HG02588 (cell line): Measurements from ENCODE around the gene TRABD2B.

Source experiments
- ATAC-seq: cut with Tn5 transposase; IDR thresholded peaks from one replicate; pipeline ENCODE4 v1.9.1; 2021; ENCODE audit warnings: mild to moderate bottlenecking, moderate library complexity; ENCODE audit not compliant: unreplicated experiment

The TRABD2B gene

DNA sequence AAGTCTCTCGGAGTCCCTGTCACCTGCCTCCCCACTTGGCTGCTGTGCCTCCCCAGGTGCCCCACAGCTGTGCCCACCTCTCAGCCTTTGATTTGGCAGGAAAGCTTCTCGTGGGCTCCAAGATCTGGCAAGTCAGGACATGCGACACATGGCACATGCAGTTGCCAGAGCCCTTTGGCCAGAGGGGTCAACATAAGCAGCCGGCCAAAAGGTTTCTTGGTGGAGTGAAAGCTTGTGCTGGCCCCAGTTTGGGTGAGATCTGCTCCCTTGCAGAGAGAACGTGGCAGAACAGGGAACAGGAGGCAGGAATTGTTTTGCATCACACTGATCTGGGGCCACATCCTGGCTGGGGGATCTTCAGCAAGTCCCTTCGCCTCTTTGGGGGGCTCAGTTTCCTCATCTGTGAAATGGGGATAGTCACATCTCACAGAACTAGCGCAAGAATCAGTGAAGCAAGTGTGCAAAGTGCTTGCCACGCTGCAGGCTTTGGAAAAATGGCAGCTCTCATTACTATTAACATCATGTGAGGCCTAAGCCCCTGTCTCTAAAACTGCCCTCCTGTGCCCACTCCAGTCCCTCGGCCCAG lies 232.6 kb downstream of the TRABD2B start:
- no peak for ATAC-seq

DNA sequence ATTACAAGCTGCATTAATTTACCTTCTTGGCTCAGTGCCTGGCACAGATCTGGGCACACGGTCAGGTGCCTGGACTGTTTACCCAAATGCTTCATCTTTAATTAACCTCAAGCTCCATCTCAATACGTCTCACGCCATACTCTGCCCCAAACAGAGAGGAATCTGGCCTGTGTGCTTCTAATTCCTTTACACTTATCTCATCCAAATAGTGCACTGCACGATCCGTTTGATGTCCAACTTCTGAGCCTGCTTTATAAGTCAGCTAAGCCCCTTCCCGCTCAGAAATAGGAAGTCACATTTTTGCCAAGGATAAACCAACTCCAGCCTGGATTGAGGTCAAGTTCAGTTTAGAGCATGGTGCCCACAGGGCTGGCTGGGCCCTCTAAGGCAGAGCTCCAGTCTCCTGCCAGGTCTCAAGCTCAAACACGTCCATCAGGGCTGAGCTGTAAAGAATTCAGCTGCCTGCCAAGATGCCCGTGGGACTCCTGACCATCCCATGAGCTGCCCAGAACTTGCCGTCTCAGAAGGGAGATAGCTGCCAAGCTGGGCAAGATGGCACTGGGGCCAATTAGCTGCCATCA lies 233.5 kb downstream of the TRABD2B start:
- no peak for ATAC-seq

- no peak for ATAC-seq
Observed at GRCh38 chr1:47761974-47762373, 235.2 kb downstream of the TRABD2B start.

- no peak for ATAC-seq
Observed at GRCh38 chr1:47761201-47761930, 235.8 kb downstream of the TRABD2B start.

DNA sequence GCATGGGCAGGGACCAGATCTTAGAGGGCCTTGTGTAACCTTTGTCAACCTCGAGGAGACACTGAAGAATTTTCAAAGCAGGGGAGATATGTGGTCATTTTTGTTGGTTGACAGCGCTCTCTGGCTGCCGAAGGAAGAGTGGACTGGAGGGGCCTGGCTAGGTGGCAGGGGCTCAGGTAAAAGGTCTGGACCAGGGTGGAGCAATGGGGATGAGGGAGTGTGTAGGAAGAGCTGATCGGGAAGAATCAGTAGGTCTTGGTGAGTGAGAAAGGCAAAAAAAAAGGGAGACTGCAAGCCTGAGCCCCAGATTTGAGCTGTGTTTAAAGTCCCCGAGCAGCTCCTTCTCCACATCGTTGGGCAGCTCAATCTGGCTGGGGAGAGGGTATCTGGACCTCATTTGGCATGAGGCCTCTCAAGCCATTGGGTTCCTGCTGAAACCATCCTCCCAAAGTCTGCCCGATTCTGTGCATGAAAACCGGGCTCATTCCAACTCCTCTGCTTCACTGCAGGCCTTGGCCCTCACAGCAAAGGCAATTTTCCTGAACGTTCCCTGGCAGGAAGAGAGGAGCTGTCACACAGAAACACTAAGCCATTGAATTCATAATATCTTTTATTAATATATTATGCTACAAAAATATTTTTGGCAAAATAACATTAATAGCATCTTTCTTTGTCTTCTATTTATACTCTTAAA lies 237.1 kb downstream of the TRABD2B start:
- ATAC-seq: no peak

DNA sequence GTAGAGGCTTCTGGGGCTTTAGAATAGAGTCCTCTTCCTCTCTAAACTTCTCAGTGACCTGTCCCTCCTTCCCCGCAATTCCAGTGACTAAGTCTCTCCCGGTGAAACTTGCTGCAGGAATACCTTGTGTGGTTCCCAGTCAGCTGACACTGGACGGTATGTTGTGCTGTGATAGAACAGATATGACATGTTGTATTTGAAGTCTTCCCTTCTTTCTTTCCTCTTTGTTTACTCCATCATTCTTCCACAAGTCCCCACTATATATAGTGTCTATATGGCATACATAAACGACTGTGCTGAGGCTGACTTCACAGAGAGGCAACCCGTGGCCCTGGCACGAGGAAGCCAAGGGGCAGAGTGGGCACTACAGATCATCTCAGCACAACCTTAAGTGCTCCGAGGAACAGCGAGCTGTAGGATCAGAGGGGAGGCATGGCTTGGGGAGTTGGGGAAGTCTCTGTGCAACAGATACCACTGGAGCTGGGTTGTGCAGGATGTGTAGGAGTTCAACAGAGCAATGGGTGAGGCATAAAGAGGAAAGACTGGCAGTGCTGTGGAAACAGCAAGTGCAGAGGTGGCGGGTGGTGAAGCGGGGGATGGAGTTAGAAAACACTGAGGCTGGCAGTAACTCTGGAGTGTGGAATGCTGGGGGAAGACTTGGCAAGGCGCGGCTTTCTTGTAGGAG lies 237.8 kb downstream of the TRABD2B start:
- ATAC-seq: no peak

DNA sequence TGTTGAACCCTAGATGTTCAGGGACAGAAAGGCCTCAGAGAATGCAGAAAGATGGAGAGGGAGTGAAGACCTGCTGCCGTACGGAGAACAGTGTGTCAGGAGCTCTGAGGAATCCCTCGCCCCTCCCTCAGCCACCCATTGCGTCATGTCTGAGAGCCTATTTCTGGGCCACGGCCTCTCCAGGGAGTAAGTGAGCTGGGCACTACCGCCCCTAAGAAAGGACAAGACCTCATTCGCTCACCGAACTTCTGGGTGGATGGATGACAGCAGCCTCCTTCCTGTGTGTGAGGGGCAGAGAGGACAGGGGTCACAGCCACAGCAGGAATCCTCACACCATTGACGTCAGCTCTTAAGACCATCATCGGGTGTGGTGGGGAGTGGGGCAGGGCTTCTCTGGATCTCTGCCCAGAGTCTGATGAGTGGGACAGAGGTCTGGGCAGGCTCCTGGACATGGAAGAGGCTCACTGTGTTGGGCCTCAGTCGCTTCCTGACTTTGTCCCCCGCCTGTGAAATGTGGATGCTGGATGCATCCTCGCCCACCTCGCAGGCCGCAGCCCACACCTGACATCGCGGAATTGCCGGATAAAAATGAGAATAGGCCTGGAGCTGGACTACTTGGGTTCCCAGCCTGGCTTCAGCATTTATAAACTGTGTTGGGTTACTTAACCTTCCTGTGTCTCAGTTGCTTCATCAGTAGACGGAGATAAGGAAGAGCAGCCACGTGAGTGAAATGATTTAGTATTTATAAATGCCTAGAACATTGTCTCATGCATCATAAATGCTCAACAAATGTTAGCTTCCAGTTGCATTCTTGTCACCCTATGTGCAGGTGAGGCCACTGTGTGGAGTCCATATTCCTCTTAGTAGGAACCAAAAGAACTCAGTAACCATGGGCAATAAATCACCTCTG lies 238.6 kb downstream of the TRABD2B start:
- ATAC-seq: no peak

DNA sequence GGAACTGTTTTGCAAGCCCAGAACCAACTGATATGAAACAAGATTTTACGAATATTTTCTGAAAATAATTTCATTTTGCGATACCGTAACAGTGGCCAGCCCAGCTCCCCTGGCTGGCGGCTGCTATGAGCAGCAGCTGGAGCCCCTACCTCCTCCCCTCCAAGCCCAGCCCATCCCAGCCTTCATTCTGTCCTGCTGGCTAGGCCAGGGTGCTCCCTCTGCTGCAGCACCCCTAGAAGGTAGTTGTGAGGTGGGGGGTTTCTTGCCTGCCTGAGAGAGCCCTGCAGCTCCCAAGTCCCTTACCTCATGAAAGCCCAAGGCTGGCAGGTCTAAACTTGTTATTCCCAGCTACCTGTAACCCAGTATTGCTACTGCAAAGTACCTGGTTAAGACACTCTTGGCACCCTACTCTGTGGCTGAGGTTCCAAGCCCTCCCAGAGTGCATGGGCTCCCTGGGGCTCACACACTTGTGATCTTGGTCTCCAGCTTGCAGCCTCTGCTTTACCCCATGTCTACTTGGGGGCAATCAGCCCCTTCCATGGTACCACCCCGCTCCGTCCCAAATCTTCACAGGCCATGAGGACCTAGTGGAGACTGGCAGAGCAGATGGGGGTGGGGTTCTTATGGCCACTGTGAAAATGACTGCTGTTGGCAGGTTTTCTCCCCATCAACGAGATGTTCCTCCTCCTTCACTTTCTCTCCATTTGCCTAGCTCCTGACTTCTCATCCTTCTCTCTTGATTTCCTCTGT lies 239.8 kb downstream of the TRABD2B start:
- no peak for ATAC-seq

GRCh38 chr1:47756411-47756810 lies 240.8 kb downstream of the TRABD2B start:
- ATAC-seq: no peak

DNA sequence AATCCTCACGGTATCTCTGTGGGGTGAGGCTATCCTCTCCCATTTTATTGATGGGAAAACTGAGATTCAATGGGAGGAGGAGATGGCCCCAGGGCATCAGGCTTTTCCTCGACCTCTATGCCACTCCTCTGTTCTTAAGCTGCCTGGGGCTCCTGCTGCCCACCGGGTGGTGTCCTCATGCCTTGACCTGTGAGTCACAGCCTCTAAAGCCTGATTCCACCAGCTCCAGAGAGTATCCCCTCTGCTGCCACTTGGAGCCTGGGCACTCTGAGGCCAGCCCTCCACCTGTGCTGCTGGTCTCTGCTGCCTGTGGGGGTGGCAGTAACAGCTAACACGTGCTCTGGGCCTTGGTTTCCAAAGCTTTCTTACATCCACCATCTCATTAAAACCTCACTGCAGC lies 241.2 kb downstream of the TRABD2B start:
- ATAC-seq: no peak

DNA sequence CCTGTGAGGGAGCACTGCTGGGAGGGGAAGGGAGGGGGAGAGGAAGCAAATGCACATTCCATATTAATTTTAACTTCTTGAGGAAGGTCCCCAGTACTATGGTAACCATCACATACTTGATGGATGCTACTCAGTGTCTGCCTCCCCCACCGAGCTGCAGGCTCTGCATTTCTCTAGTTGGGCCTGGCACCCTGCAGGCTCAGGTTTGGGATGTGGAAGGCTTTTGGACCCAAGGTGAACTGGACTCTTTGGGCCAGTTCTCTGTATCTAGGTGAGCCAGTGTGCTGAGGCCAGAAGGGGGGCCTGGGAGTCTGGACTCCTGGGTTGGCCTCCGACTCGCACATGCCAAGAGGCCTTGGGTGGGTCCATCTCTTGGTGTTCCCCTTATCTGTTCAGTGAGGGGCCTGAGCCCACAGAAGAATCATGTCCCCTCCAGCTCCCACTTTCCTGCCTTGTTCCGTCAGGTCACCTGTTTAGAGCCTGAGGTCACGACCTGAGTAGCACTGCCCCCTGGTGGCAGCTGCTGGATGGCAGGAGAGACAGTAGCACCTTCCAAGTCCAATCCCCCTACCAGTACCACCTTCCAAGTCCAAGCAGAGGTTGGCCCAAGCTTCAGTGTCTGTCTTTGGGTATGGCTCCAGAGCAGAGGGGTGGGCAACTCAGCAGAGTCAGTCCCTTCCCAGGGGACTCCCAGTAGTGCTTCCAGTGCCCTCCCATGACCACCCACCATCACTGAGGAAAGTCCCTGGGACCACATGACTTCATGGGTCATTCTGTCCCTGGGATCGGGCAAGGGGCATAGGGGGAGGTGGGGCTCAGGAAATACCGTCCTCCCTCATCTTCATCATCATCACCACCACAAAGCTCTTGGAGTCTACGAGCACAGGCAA lies 241.8 kb downstream of the TRABD2B start:
- no peak for ATAC-seq

DNA sequence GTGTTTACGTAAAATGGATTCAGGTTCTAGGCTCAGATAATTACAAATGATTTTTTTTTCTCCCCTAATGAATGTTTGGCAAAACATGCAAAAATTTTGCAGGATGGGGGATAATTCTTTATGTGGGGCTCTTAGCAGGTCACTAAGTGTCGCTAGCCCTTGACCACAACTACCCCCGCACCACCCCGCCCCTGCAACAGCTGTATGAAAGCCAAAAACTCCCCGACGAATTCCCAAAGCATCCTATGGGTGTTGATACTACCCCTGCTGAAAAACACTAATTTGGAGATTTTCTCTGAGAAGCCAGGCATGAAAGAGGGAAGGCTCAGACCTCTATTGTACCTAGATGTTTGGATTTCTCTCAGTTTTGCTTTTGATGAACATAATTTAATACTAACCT lies 243.0 kb downstream of the TRABD2B start:
- ATAC-seq: no peak

DNA sequence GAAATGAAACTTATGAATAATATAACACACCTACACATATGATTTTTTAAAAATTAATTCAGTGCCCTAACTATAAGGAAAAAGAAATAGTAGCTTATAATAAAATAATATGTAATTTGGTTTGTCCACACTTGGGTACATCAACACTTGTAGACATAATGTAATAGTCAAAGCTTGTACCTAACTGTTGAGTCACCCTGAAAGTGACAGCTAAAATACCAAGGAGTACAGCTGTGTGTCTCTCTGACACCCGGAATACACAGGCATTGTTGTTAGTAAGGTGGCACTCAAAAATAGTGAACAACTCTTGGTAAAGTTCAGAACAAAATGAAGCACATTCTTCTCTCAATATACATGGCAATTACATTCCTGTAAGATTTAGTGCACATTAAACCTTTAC lies 243.4 kb downstream of the TRABD2B start:
- ATAC-seq: no peak

GRCh38 chr1:47752559-47752958 lies 244.6 kb downstream of the TRABD2B start:
- no peak for ATAC-seq

GRCh38 chr1:47751996-47752451 lies 245.2 kb downstream of the TRABD2B start:
- no peak for ATAC-seq

DNA sequence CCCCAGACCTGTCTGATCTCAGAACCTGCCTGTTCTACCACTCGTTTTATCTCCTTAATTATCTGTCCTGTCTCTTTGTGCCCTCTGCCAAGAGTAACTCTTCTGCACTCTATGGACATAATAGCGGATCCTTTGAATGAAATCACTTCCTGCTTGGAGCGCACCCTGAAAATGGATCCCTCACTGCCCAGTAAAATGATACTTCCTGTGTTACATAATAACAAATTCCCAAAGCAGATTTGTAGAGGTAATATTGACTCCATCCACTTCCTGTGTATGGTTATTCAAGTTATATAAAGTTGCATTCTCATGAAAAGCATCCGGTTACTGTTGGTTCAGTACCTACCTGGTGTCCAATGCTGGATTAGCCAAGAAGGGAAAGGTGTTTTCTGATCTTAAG lies 246.0 kb downstream of the TRABD2B start:
- no peak for ATAC-seq

DNA sequence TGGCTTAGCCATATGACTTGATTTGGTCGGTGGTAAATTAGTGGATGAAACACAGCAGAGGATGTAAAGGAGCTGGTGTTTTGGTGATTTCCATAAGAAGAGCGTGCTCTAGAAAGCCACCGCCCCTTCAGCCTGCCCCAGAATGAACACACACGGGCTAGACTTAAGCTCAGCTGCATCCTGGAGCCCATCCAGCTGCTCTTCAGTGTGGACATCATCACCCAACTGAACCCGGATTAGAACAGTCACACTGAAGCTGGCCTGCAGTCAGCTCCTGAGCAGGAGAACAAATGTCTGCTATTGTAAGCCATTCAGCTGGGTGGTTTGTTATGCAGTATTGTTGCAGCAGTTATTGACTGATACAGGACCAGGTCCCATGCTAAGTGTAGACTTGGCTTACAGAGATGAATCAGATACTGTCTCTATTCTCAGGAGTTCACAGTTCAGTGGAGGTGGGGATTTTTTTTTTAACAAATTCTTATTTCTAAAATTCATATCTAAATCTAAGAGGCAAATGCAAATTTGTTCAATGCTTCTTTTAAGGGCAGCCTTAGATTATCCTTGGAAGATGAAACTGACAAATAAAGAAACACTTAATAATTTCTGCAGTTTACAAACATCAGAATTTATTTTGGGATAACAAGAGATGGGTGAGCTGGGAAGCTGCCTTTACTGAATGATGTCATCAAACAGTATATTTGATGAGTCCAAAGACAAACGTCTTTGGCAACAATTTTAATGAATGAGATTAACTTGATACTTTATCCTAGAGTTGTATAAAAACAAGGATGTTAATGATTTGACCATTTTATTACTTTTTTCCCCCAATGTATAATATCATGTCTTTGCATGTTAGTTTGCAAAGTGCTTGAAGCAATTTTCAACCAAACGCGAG lies 251.2 kb downstream of the TRABD2B start:
- no peak for ATAC-seq
